RCC 7860 (cell line): ENCODE results near the gene PLET1.

Experiments
- DNase-seq: peaks from one replicate; pipeline ENCODE4 v3.0.0-alpha.2; 2015; ENCODE audit warnings: low spot score
- FAIRE-seq: peaks from 2 replicates; lab custom pipeline; 2012; peaks lifted over from hg19 to GRCh38; lab: Jason Lieb, UNC

PLET1 gene

GRCh38 chr11:112260490-112260889, at the start of gene PLET1:
TSS of gene PLET1 (minus strand) at chr11:112260860. CDS start at chr11:112260589, 271 bp downstream.
- no peak for DNase-seq
- FAIRE-seq = no peak

- FAIRE-seq (no peak), DNase-seq (no peak)
Observed at GRCh38 chr11:112310419-112310818, 49.8 kb upstream of the PLET1 start.

GRCh38 chr11:112308651-112309050, 48.0 kb upstream of the PLET1 start:
- FAIRE-seq = no peak

GRCh38 chr11:112307616-112308015, 47.0 kb upstream of the PLET1 start:
- FAIRE-seq (no peak), DNase-seq (no peak)

More at GRCh38 chr11:112308651-112309050, 48.0 kb upstream of the PLET1 start:
- DNase-seq = no peak

GRCh38 chr11:112306230-112306629, 45.6 kb upstream of the PLET1 start:
- DNase-seq (no peak), FAIRE-seq (no peak)

- no peak for FAIRE-seq
Observed at GRCh38 chr11:112304914-112305313, 44.3 kb upstream of the PLET1 start.

GRCh38 chr11:112303616-112304015, 43.0 kb upstream of the PLET1 start:
- DNase-seq (no peak), FAIRE-seq (no peak)

More at GRCh38 chr11:112304914-112305313, 44.3 kb upstream of the PLET1 start:
- DNase-seq = no peak

- FAIRE-seq (no peak), DNase-seq (peak; percentile 8)
Observed at GRCh38 chr11:112302226-112302868, 41.7 kb upstream of the PLET1 start.

- FAIRE-seq = no peak
Observed at GRCh38 chr11:112300094-112300786, 39.6 kb upstream of the PLET1 start.

GRCh38 chr11:112298535-112298934, 37.9 kb upstream of the PLET1 start:
- no peak for FAIRE-seq
- DNase-seq = no peak

More at GRCh38 chr11:112300094-112300786, 39.6 kb upstream of the PLET1 start:
- DNase-seq = no peak

GRCh38 chr11:112297248-112297866, 36.7 kb upstream of the PLET1 start:
- no peak for FAIRE-seq
- DNase-seq = no peak

- FAIRE-seq (no peak), DNase-seq (no peak)
Observed at GRCh38 chr11:112296044-112296443, 35.4 kb upstream of the PLET1 start.

- FAIRE-seq (no peak), DNase-seq (no peak)
Observed at GRCh38 chr11:112294688-112295340, 34.2 kb upstream of the PLET1 start.

- no peak for FAIRE-seq
- no peak for DNase-seq
Observed at GRCh38 chr11:112293614-112294013, 33.0 kb upstream of the PLET1 start.

- DNase-seq (peak; percentile 28), FAIRE-seq (peak; percentile 33)
Observed at GRCh38 chr11:112292785-112293407, 32.2 kb upstream of the PLET1 start.

GRCh38 chr11:112292188-112292587, 31.5 kb upstream of the PLET1 start:
- no peak for FAIRE-seq
- no peak for DNase-seq

GRCh38 chr11:112291191-112291590, 30.5 kb upstream of the PLET1 start:
- no peak for DNase-seq
- no peak for FAIRE-seq

GRCh38 chr11:112290493-112290850, 29.8 kb upstream of the PLET1 start:
- DNase-seq = no peak
- FAIRE-seq = no peak

GRCh38 chr11:112289588-112290492, 29.2 kb upstream of the PLET1 start:
- FAIRE-seq (no peak), DNase-seq (peak; percentile 13)

GRCh38 chr11:112288021-112288420, 27.4 kb upstream of the PLET1 start:
- FAIRE-seq (no peak), DNase-seq (no peak)
